Central memory CD4-positive, alpha-beta T cell (primary cell): ENCODE data around the gene ARL3.
"Not testable (repeated sequence)": the region's sequence is repeated elsewhere in the genome, so short reads cannot be mapped to it uniquely, and the experiment has no call there.

Source experiments
- DNase-seq: peaks from one replicate; pipeline ENCODE4 v3.0.0; 2022

ARL3 gene

GRCh38 chr10:102670871-102671434 is 43.2 kb downstream of the ARL3 start:
- no peak for DNase-seq

GRCh38 chr10:102670065-102670670 is 44.0 kb downstream of the ARL3 start:
- DNase-seq: no peak

- DNase-seq: no peak
Measured at GRCh38 chr10:102669206-102670064, 44.8 kb downstream of the ARL3 start.

- no peak for DNase-seq
Measured at GRCh38 chr10:102668326-102669107, 45.7 kb downstream of the ARL3 start.

- DNase-seq: not testable (repeated sequence)
Measured at GRCh38 chr10:102667411-102667810, 46.8 kb downstream of the ARL3 start.

- DNase-seq: no peak
Measured at GRCh38 chr10:102665904-102666509, 48.2 kb downstream of the ARL3 start.

- DNase-seq: no peak
Measured at GRCh38 chr10:102661658-102662028, 52.6 kb downstream of the ARL3 start.

GRCh38 chr10:102660888-102661657 is 53.1 kb downstream of the ARL3 start:
- DNase-seq: peak; percentile 53

GRCh38 chr10:102658802-102659201 is 55.4 kb downstream of the ARL3 start:
- DNase-seq: no peak

- no peak for DNase-seq
Measured at GRCh38 chr10:102657984-102658724, 56.0 kb downstream of the ARL3 start.

GRCh38 chr10:102657451-102657850 is 56.7 kb downstream of the ARL3 start:
- no peak for DNase-seq

- no peak for DNase-seq
Measured at GRCh38 chr10:102656791-102657371, 57.3 kb downstream of the ARL3 start.

GRCh38 chr10:102656026-102656425 is 58.2 kb downstream of the ARL3 start:
- no peak for DNase-seq

GRCh38 chr10:102654969-102655368 is 59.2 kb downstream of the ARL3 start:
- DNase-seq: no peak

GRCh38 chr10:102654566-102654965 is 59.6 kb downstream of the ARL3 start:
- no peak for DNase-seq

- DNase-seq: no peak
Measured at GRCh38 chr10:102653060-102653459, 61.1 kb downstream of the ARL3 start.

GRCh38 chr10:102652170-102652916 is 61.9 kb downstream of the ARL3 start:
- no peak for DNase-seq

- DNase-seq: no peak
Measured at GRCh38 chr10:102651455-102652169, 62.6 kb downstream of the ARL3 start.
